ENCODE data around the gene IFNGR1. TPM values are rescaled to one million over a fixed set of nuclear protein-coding genes. Genes with fewer than 3 reads are reported as not detected.

Gene IFNGR1
- total RNA-seq, 6 experiments from 2014 or later, result 25.8 to 88.8 (median 37.4) TPM

GRCh38 chr6:137230547-137230946 is 11.4 kb upstream of the IFNGR1 start:
- H3K4me1 ChIP-seq, result peaks cover 0 to 14% (median 0%) of the 10 kb centered on the region in 4 donors
- no peaks in the 10 kb centered on the region for H3K27me3 ChIP-seq
- intact Hi-C loops (cut with DNase I), result no loop called here
- TF ChIP-seq CTCF (IDR thresholded peaks at IDR 0.05) (no peak), POLR2A (IDR thresholded peaks at IDR 0.05) (no peak)
- no peak for DNase-seq
- no peaks in the 10 kb centered on the region for H3K9me3 ChIP-seq
- H3K27ac ChIP-seq, result no peak overlapping the region
- H3K36me3 ChIP-seq, result no peaks in the 10 kb centered on the region
- 57% methylated on average over 3 of the region's 5 CpGs for WGBS (ENCODE audit: insufficient coverage, low coverage, low lambda C conversion rate, missing lambda C conversion rate)
- no peak overlapping the region for H3K4me3 ChIP-seq
- ATAC-seq, result peak; percentile 26 to 38 (median 34)

GRCh38 chr6:137229075-137229759 is 10.0 kb upstream of the IFNGR1 start:
- ATAC-seq, result no peak
- WGBS (ENCODE audit: insufficient coverage, low coverage, low lambda C conversion rate, missing lambda C conversion rate), result 67% methylated on average over 2 of the region's 3 CpGs
- no peaks in the 10 kb centered on the region for H3K27me3 ChIP-seq
- TF ChIP-seq POLR2A (IDR thresholded peaks at IDR 0.05), result no peak
- TF ChIP-seq CTCF (IDR thresholded peaks at IDR 0.05), result no peak
- H3K36me3 ChIP-seq, result no peaks in the 10 kb centered on the region
- intact Hi-C loops (cut with DNase I), result no loop called here
- peaks cover 0 to 14% (median 0%) of the 10 kb centered on the region in 4 donors for H3K4me1 ChIP-seq
- DNase-seq, result no peak
- H3K27ac ChIP-seq, result no peak overlapping the region
- H3K9me3 ChIP-seq, result no peaks in the 10 kb centered on the region
- no peak overlapping the region for H3K4me3 ChIP-seq

- TF ChIP-seq POLR2A (IDR thresholded peaks at IDR 0.05), result no peak
- no peak for TF ChIP-seq CTCF (IDR thresholded peaks at IDR 0.05)
- peaks cover 0 to 4% (median 0%) of the 10 kb centered on the region in 4 donors for H3K4me1 ChIP-seq
- H3K27ac ChIP-seq, result no peak overlapping the region
- ATAC-seq (no peak), DNase-seq (no peak)
- no peaks in the 10 kb centered on the region for H3K9me3 ChIP-seq
- no peaks in the 10 kb centered on the region for H3K36me3 ChIP-seq
- no peaks in the 10 kb centered on the region for H3K27me3 ChIP-seq
- intact Hi-C loops (cut with DNase I), result no loop called here
- H3K4me3 ChIP-seq, result no peak overlapping the region
- WGBS (ENCODE audit: insufficient coverage, low coverage, low lambda C conversion rate, missing lambda C conversion rate), result 32% methylated on average over 4 of the region's 4 CpGs
Observed at GRCh38 chr6:137227871-137228302, 8.7 kb upstream of the IFNGR1 start.

GRCh38 chr6:137226697-137227096 is 7.5 kb upstream of the IFNGR1 start:
- Histone ChIP-seq H3K27ac (no peak overlapping the region), H3K4me3 (no peak overlapping the region), H3K9me3 (no peaks in the 10 kb centered on the region), H3K27me3 (no peaks in the 10 kb centered on the region), H3K36me3 (no peaks in the 10 kb centered on the region), H3K4me1 (peaks cover 0 to 4% (median 0%) of the 10 kb centered on the region in 4 donors)
- DNase-seq (no peak), ATAC-seq (peak; percentile 38 to 63 (median 46))
- 81% methylated on average over 2 of the region's 4 CpGs for WGBS (ENCODE audit: insufficient coverage, low coverage, low lambda C conversion rate, missing lambda C conversion rate)
- intact Hi-C loops (cut with DNase I), result no loop called here
- TF ChIP-seq CTCF (IDR thresholded peaks at IDR 0.05) (no peak), POLR2A (IDR thresholded peaks at IDR 0.05) (no peak)

Data from right lobe of liver (tissue), 6 donors.